GM18508 (cell line): ENCODE results near the gene CLIP3.
A peak's percentile ranks its signal among the peaks of the same experiment; 100 is the strongest.
"Not testable (repeated sequence)": the region's sequence is repeated elsewhere in the genome, so short reads cannot be mapped to it uniquely, and the experiment has no call there.

Source experiments
- ATAC-seq: cut with Tn5 transposase; IDR thresholded peaks from one replicate; pipeline ENCODE4 v1.9.1; 2021; ENCODE audit warnings: moderate number of reproducible peaks; ENCODE audit not compliant: insufficient read depth, unreplicated experiment

CLIP3 gene

GRCh38 chr19:36032251-36033104, at the start of gene CLIP3:
Gene CLIP3, minus strand, starts transcription at chr19:36032873. Its CDS starts 516 bp downstream, at chr19:36032357.
- ATAC-seq = no peak

- no peak for ATAC-seq
Measured at GRCh38 chr19:36081894-36082293, 49.2 kb upstream of the CLIP3 start.

GRCh38 chr19:36081385-36081784, 48.7 kb upstream of the CLIP3 start:
- no peak for ATAC-seq

GRCh38 chr19:36079389-36079945, 46.8 kb upstream of the CLIP3 start:
- ATAC-seq = no peak

GRCh38 chr19:36073121-36073876, 40.6 kb upstream of the CLIP3 start:
- no peak for ATAC-seq

GRCh38 chr19:36072081-36072480, 39.4 kb upstream of the CLIP3 start:
- no peak for ATAC-seq

GRCh38 chr19:36068810-36069499, 36.3 kb upstream of the CLIP3 start:
- ATAC-seq = not testable (repeated sequence)

GRCh38 chr19:36067681-36068080, 35.0 kb upstream of the CLIP3 start:
- no peak for ATAC-seq

- no peak for ATAC-seq
Measured at GRCh38 chr19:36064826-36065225, 32.2 kb upstream of the CLIP3 start.

GRCh38 chr19:36061367-36061766, 28.7 kb upstream of the CLIP3 start:
- ATAC-seq = no peak

GRCh38 chr19:36060430-36060829, 27.8 kb upstream of the CLIP3 start:
- ATAC-seq = no peak

- ATAC-seq = no peak
Measured at GRCh38 chr19:36059180-36059910, 26.7 kb upstream of the CLIP3 start.

GRCh38 chr19:36058481-36059179, 26.0 kb upstream of the CLIP3 start:
- no peak for ATAC-seq

GRCh38 chr19:36054733-36055686, 22.3 kb upstream of the CLIP3 start, which contains the start of gene WDR62:
Gene WDR62, plus strand, starts transcription at chr19:36054897. Its CDS starts 75 bp downstream, at chr19:36054972.
- peak; percentile 41 for ATAC-seq

GRCh38 chr19:36054119-36054732, 21.6 kb upstream of the CLIP3 start, which contains the start of gene THAP8:
Gene THAP8, minus strand, starts transcription at chr19:36054285. Its CDS starts 68 bp downstream, at chr19:36054217.
- ATAC-seq = peak; percentile 57

GRCh38 chr19:36051637-36052036, 19.0 kb upstream of the CLIP3 start:
- no peak for ATAC-seq

- no peak for ATAC-seq
Measured at GRCh38 chr19:36051236-36051635, 18.6 kb upstream of the CLIP3 start.
